GM12891 (cell line): Measurements from ENCODE around the gene TBX5.

Source experiments
- POLR2A ChIP-seq: IDR thresholded peaks from 2 replicates; pipeline ENCODE4 v1.6.1; 2011; ENCODE audit warnings: low read depth, low read length, control low read depth
- POLR2AphosphoS5 ChIP-seq: IDR thresholded peaks from 2 replicates; pipeline ENCODE4 v1.6.1; 2011; ENCODE audit warnings: low read depth, low read length, control low read depth

- no peak for TF ChIP-seq POLR2A
- TF ChIP-seq POLR2AphosphoS5, result no peak
Measured at GRCh38 chr12:114306646-114307045, 99.3 kb downstream of the TBX5 start.
